H1 (cell line): ENCODE data around the gene ELMO3. TPM values are rescaled to one million over a fixed set of nuclear protein-coding genes. Genes with fewer than 3 reads are reported as not detected.

Source experiments
- BRCA1 ChIP-seq: IDR thresholded peaks from 2 replicates; pipeline ENCODE4 v1.6.1; 2012; ENCODE audit warnings: low read depth, low read length, improper control_type of control experiment
- CBX8 ChIP-seq: fragments of 300-800, 300-1000 bp; sonication (generic); IDR thresholded peaks from 2 replicates; pipeline ENCODE4 v1.7.1; 2016; ENCODE audit warnings: low read depth, low read length, borderline replicate concordance
- CHD7 ChIP-seq: fragments of 300-600 bp; sonication (generic); IDR thresholded peaks from 2 replicates; pipeline ENCODE4 v1.7.1; 2012; ENCODE audit warnings: low read length, moderate library complexity, mild to moderate bottlenecking, inconsistent platforms; ENCODE audit not compliant: insufficient replicate concordance
- CREB1 ChIP-seq: IDR thresholded peaks from 2 replicates; pipeline ENCODE4 v1.6.1; 2012; ENCODE audit warnings: inconsistent platforms
- FOSL1 ChIP-seq: IDR thresholded peaks from 2 replicates; pipeline ENCODE4 v1.6.1; 2011; ENCODE audit warnings: mild to moderate bottlenecking, low read depth, low read length, moderate library complexity; ENCODE audit not compliant: insufficient read depth
- JUND ChIP-seq: IDR thresholded peaks from 2 replicates; pipeline ENCODE4 v1.6.1; 2011; ENCODE audit warnings: mild to moderate bottlenecking, improper control_type of control experiment, low read length
- NANOG ChIP-seq: IDR thresholded peaks from 2 replicates; pipeline ENCODE4 v1.6.1; 2011; ENCODE audit warnings: low read length, low read depth, mild to moderate bottlenecking, inconsistent platforms; ENCODE audit not compliant: insufficient read depth, poor library complexity, severe bottlenecking
- RBBP5 ChIP-seq: IDR thresholded peaks from 2 replicates; pipeline ENCODE4 v1.7.1; 2012; ENCODE audit warnings: low read depth, mild to moderate bottlenecking, inconsistent platforms, low read length, moderate library complexity, borderline replicate concordance
- SP1 ChIP-seq: IDR thresholded peaks from 2 replicates; pipeline ENCODE4 v1.6.1; 2011; ENCODE audit warnings: low read depth, low read length
- SP2 ChIP-seq: IDR thresholded peaks from 2 replicates; pipeline ENCODE4 v1.6.1; 2012; ENCODE audit warnings: mild to moderate bottlenecking, low read length, inconsistent platforms
- TAF7 ChIP-seq: optimal IDR thresholded peaks from 2 replicates; pipeline ENCODE3; 2011; ENCODE audit warnings: low read depth, mild to moderate bottlenecking, inconsistent platforms, low read length, moderate library complexity, borderline replicate concordance
- TCF12 ChIP-seq: IDR thresholded peaks from 2 replicates; pipeline ENCODE4 v1.6.1; 2011; ENCODE audit warnings: low read depth, mild to moderate bottlenecking, low read length
- polyA plus RNA-seq, 7 experiments: library from polyadenylated mRNA; depleted of rRNA in 3 of 7; stranded (reverse) in 5 of 7; unstranded in 2 of 7; fragments of >200 nt in 5 of 7; fragments of 200-250 nt in 2 of 7; gene quantifications; 1 replicate in 5 of 7; 2 replicates in 1 of 7; 4 replicates in 1 of 7; pipeline versions ENCODE4 v1.2.1 to v1.2.3, GENCODE V29; 2011 to 2013; ENCODE audit warnings: missing spikeins in 2 of 7, mixed read lengths in 2 of 7
- total RNA-seq: library from RNA; stranded (reverse); fragmentation: NEBNext Ultra II Directional; extraction: Animal tissue kit (Norgen Biotek cat#: 25700); gene quantifications from 2 replicates; pipeline ENCODE4 v1.2.1, GENCODE V29; 2021

ELMO3 gene
- total and polyA plus RNA-seq, 2 of the 8 experiments (the other 6 are each of a cell fraction or from before 2014, with no cell fraction given): 9.6 to 10.9 TPM

- TF ChIP-seq CHD7 (no peak), FOSL1 (no peak), CREB1 (no peak), TAF7 (no peak), SP1 (no peak), RBBP5 (no peak), NANOG (no peak), SP2 (no peak), TCF12 (no peak), CBX8 (no peak), BRCA1 (no peak), JUND (no peak)
Measured at GRCh38 chr16:67194260-67194659, 4.7 kb upstream of the ELMO3 start (continued).
